ENCODE results near the gene LPCAT3.

The LPCAT3 gene

GRCh38 chr12:6935371-6936193 is 82.7 kb downstream of the LPCAT3 start:
- no peak for DNase-seq

- DNase-seq, result no peak
Measured at GRCh38 chr12:6934110-6934509, 84.2 kb downstream of the LPCAT3 start.

- DNase-seq, result no peak
Measured at GRCh38 chr12:6932766-6933165, 85.5 kb downstream of the LPCAT3 start.

GRCh38 chr12:6929466-6930452 is 88.5 kb downstream of the LPCAT3 start:
- no peak for DNase-seq

GRCh38 chr12:6928703-6929407 is 89.4 kb downstream of the LPCAT3 start:
- DNase-seq, result no peak

GRCh38 chr12:6928022-6928702 is 90.1 kb downstream of the LPCAT3 start:
- DNase-seq, result no peak

- no peak for DNase-seq
Measured at GRCh38 chr12:6927379-6928021, 90.8 kb downstream of the LPCAT3 start, which contains the start of gene ATN1. Gene ATN1 (plus strand): TSS chr12:6927959. CDS start chr12:6934002, 6,043 bp downstream.

All from SHP77 treated with DMSO at 0.1 percent for 48 hours (cell line).